OCI-LY1 (cell line): ENCODE measurements around the gene IDH2.

Experiments
- CTCF ChIP-seq: fragments of 200-600 bp; sonication (generic), shearing (Covaris generic); IDR thresholded peaks from 2 replicates; pipeline ENCODE4 v1.5.1; 2017; ENCODE audit warnings: mild to moderate bottlenecking, antibody characterized with exemption, low read length, moderate library complexity, mixed read lengths
- EZH2 ChIP-seq: fragments of 200-600 bp; sonication (generic), shearing (Covaris generic); IDR thresholded peaks from 2 replicates; pipeline ENCODE4 v1.8.0; 2017; ENCODE audit warnings: borderline replicate concordance, mixed run types, mild to moderate bottlenecking, antibody characterized with exemption, low read length, moderate library complexity, mixed read lengths

- no peak for TF ChIP-seq CTCF
- TF ChIP-seq EZH2: no peak
These were observed 50.4 kb downstream of the IDH2 start for GRCh38 chr15:90051874-90052273.
